Measurements from ENCODE around the gene BICDL1. TPM values are rescaled to one million over a fixed set of nuclear protein-coding genes. Genes with fewer than 3 reads are reported as not detected.
"Not testable (repeated sequence)": the region's sequence is repeated elsewhere in the genome, so short reads cannot be mapped to it uniquely, and the experiment has no call there.

The BICDL1 gene
- total RNA-seq, 6 donors from 2014 or later, result 10.5 to 21.0 (median 15.9) TPM

DNA sequence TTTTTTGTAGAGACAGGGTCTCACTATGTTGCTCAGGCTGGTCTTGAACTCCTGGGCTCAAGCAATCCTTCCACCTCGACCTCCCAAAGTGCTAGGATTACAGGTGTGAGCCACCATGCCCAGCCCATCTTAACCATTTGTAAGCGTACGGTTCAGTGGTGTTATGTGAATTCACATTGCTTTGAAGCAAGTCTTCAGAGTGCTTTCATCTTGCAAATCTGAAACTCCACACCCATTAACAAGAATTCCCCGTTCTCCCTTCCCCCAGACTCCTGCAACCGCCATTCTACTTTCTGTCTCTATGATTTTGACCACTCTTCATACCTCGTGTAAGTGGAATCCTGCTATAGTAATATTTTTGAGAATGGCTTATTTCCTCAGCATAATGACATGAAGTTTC is 24.9 kb upstream of the BICDL1 start:
- TF ChIP-seq EP300 (IDR thresholded peaks at IDR 0.05), result no peak
- no peak for TF ChIP-seq POLR2A (IDR thresholded peaks at IDR 0.05)
- no peak for TF ChIP-seq POLR2AphosphoS5 (IDR thresholded peaks at IDR 0.05)
- TF ChIP-seq, protein P1, sequence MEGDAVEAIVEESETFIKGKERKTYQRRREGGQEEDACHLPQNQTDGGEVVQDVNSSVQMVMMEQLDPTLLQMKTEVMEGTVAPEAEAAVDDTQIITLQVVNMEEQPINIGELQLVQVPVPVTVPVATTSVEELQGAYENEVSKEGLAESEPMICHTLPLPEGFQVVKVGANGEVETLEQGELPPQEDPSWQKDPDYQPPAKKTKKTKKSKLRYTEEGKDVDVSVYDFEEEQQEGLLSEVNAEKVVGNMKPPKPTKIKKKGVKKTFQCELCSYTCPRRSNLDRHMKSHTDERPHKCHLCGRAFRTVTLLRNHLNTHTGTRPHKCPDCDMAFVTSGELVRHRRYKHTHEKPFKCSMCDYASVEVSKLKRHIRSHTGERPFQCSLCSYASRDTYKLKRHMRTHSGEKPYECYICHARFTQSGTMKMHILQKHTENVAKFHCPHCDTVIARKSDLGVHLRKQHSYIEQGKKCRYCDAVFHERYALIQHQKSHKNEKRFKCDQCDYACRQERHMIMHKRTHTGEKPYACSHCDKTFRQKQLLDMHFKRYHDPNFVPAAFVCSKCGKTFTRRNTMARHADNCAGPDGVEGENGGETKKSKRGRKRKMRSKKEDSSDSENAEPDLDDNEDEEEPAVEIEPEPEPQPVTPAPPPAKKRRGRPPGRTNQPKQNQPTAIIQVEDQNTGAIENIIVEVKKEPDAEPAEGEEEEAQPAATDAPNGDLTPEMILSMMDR (IDR thresholded peaks at IDR 0.05), result no peak
- Histone ChIP-seq H3K4me3 (no peak overlapping the region), H3K27me3 (no peaks in the 10 kb centered on the region), H3K36me3 (no peaks in the 10 kb centered on the region), H3K4me1 (no peaks in the 10 kb centered on the region), H3K27ac (no peak overlapping the region), H3K9me3 (no peaks in the 10 kb centered on the region)
- DNase-seq (no peak), ATAC-seq (ENCODE audit: low FRiP score in 2 of 2) (no peak)
- 82 to 86% methylated on average over 6 of the region's 6 CpGs for WGBS, 2 donors

- no peak for ATAC-seq (ENCODE audit: low FRiP score in 2 of 2)
- TF ChIP-seq EP300 (IDR thresholded peaks at IDR 0.05), result no peak
- no peak for TF ChIP-seq POLR2A (IDR thresholded peaks at IDR 0.05)
- TF ChIP-seq POLR2AphosphoS5 (IDR thresholded peaks at IDR 0.05), result no peak
- TF ChIP-seq, protein P1 (IDR thresholded peaks at IDR 0.05), result no peak
- 92 to 93% methylated on average over 6 of the region's 6 CpGs for WGBS, 2 donors
- Histone ChIP-seq H3K4me3 (no peak overlapping the region), H3K9me3 (no peaks in the 10 kb centered on the region), H3K27ac (no peak overlapping the region), H3K4me1 (no peaks in the 10 kb centered on the region), H3K36me3 (no peaks in the 10 kb centered on the region), H3K27me3 (no peaks in the 10 kb centered on the region)
- no peak for DNase-seq
Measured at GRCh38 chr12:119964929-119965328, 24.1 kb upstream of the BICDL1 start.

DNA sequence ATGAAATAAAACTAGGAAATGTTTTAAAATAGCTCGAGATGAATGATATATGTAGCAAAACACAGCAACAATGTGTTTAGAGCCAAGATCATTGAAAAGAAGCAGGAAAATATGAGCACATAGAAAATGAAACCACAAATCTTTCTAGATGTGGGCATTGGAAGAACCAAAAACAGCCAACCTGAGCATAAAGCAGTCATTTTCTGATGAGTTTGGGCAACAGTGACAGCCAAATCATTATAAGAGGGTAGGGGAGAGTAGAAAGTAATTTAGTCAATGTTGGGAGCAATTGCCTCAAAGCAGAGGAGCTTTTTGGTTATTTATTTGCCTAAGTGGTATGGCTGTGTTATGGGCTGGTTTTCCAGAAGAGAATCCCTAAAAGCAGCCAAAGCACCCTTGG is 8.8 kb upstream of the BICDL1 start:
- H3K4me3 ChIP-seq, result no peak overlapping the region
- H3K27ac ChIP-seq, result no peak overlapping the region
- no peaks in the 10 kb centered on the region for H3K4me1 ChIP-seq
- no peaks in the 10 kb centered on the region for H3K36me3 ChIP-seq
- peaks cover 0 to 3% (median 0%) of the 10 kb centered on the region in 4 donors for H3K27me3 ChIP-seq
- ATAC-seq (ENCODE audit: low FRiP score in 2 of 2), result no peak
- no peak for DNase-seq
- TF ChIP-seq, protein P1 (IDR thresholded peaks at IDR 0.05), result no peak
- no peak for TF ChIP-seq EP300 (IDR thresholded peaks at IDR 0.05)
- no peak for TF ChIP-seq POLR2AphosphoS5 (IDR thresholded peaks at IDR 0.05)
- TF ChIP-seq POLR2A (IDR thresholded peaks at IDR 0.05), result no peak
- WGBS, 2 donors, result 43 to 61% methylated on average over 1 of the region's 1 CpG
- H3K9me3 ChIP-seq, result no peaks in the 10 kb centered on the region

GRCh38 chr12:119980702-119981101 is 8.3 kb upstream of the BICDL1 start:
- not testable (repeated sequence) for H3K4me3 ChIP-seq; H3K36me3 ChIP-seq; ATAC-seq (ENCODE audit: low FRiP score in 2 of 2); H3K9me3 ChIP-seq; DNase-seq; H3K4me1 ChIP-seq; H3K27me3 ChIP-seq; H3K27ac ChIP-seq
- 83 to 89% methylated on average over 8 of the region's 8 CpGs for WGBS, 2 donors

- WGBS, 2 donors, result 0% methylated on average over 4 of the region's 49 CpGs; no CpG with 5 or more reads in 1 of the 2 donors
- Histone ChIP-seq H3K4me1 (peaks cover 12 to 25% (median 13%) of the 10 kb centered on the region in 4 donors), H3K27me3 (peaks cover 0 to 13% (median 3%) of the 10 kb centered on the region in 4 donors), H3K9me3 (no peaks in the 10 kb centered on the region), H3K27ac (peak overlapping the region in 3 of 4 donors; percentile 52 to 84 (median 60)), H3K4me3 (peak overlapping the region in 3 of 4 donors; percentile 66 to 69 (median 66)), H3K36me3 (no peaks in the 10 kb centered on the region)
- no peak for TF ChIP-seq EP300 (IDR thresholded peaks at IDR 0.05)
- peak in 1 of 4 donors; percentile 24 for TF ChIP-seq POLR2A (IDR thresholded peaks at IDR 0.05)
- peak in 1 of 2 donors; percentile 31 for ATAC-seq (ENCODE audit: low FRiP score in 2 of 2)
- DNase-seq, result no peak
Measured at GRCh38 chr12:119989361-119989730, 310 bp downstream of the BICDL1 start.

GRCh38 chr12:119989731-119990381 is 820 bp downstream of the BICDL1 start:
- 0% methylated on average over 4 of the region's 79 CpGs for whole genome bisulfite sequencing, 2 donors
- ATAC-seq (ENCODE audit: low FRiP score in 2 of 2) (peak; percentile 67 to 93), DNase-seq (peak; percentile 86 to 98)
- no peaks in the 10 kb centered on the region for H3K9me3 ChIP-seq
- peak overlapping the region in 3 of 4 donors; percentile 55 to 69 (median 66) for H3K4me3 ChIP-seq
- TF ChIP-seq EP300 (IDR thresholded peaks at IDR 0.05), result no peak
- no peak for TF ChIP-seq POLR2A (IDR thresholded peaks at IDR 0.05)
- no peak for TF ChIP-seq POLR2AphosphoS5 (IDR thresholded peaks at IDR 0.05)
- TF ChIP-seq, protein P1 (IDR thresholded peaks at IDR 0.05), result no peak
- peaks cover 0 to 13% (median 3%) of the 10 kb centered on the region in 4 donors for H3K27me3 ChIP-seq
- H3K27ac ChIP-seq, result no peak overlapping the region
- H3K36me3 ChIP-seq, result no peaks in the 10 kb centered on the region
- peaks cover 12 to 25% (median 13%) of the 10 kb centered on the region in 4 donors for H3K4me1 ChIP-seq

Measured in upper lobe of left lung (tissue), 6 donors.